NCI-H2029 (cell line): ENCODE results near the gene HADHB.
A peak's percentile ranks its signal among the peaks of the same experiment; 100 is the strongest.
"Not testable (repeated sequence)": the region's sequence is repeated elsewhere in the genome, so short reads cannot be mapped to it uniquely, and the experiment has no call there.

ENCODE experiments used
- DNase-seq: peaks from one replicate; lab custom pipeline; 2025; lab: John Stamatoyannopoulos, UW

The HADHB gene

DNA sequence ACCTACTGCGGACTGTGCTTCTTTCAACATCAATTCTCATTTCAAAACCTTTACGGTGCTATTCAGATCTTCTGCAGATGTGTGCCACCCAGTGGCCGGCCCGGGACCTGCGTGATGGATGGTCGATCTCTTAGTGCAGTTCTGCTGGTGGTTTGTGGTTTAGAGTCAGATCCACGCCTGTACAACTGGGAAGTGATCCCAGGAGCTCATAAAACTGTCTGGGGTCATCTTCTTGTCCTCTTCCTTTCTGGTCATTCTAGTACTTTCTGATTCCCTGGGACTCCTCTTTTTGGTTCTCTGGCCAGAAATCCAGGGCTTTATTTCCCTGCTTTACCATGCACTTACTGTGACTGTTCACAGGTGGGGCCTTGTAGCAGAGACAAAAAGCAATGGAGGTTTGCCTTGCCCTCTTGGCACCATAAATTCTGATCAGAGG is 85.4 kb downstream of the HADHB start:
- DNase-seq: peak; percentile 44

GRCh38 chr2:26330604-26331003 is 85.9 kb downstream of the HADHB start:
- DNase-seq: no peak

DNA sequence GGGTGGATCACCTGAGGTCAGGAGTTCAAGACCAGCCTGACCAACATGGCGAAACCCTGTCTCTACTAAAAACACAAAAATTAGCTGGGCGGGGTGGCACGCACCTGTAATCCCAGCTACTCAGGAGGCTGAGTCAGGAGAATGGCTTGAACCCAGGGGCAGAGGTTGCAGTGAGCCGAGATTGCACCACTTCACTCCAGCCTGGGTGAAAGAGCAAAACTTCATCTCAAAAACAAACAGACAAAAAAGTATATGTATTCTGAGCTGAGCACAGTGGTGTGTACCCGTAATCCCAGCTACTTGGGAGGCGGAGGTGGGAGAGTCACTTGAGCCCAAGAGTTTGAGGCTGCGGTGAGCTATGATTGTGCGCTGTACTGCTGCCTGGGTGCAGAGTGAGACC is 86.6 kb downstream of the HADHB start:
- not testable (repeated sequence) for DNase-seq

- no peak for DNase-seq
These were observed 88.6 kb downstream of the HADHB start for GRCh38 chr2:26333293-26333692.

GRCh38 chr2:26335231-26335630 is 90.5 kb downstream of the HADHB start:
- no peak for DNase-seq

GRCh38 chr2:26336719-26337118 is 92.0 kb downstream of the HADHB start:
- DNase-seq: no peak

DNA sequence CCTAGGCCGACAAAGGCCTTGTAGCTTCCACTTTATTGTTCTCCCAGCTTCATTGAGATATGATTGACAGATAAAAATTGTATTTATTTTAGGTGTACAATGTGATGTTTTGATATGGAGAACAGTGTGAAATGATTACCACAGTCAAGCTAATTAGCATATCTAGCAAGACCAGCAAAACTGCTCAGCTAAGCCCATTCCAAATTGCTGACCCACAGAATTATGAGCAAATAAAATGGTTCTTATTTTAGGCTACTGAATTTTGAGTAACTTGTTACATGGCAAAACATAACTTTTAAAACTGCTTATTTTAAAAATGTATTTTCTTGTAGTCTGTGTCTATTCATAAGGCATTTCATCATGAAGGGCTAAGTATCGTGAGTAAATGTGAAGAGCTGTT is 92.6 kb downstream of the HADHB start:
- DNase-seq: no peak
